ENCODE measurements around the gene LSS. TPM values are rescaled to one million over a fixed set of nuclear protein-coding genes. Genes with fewer than 3 reads are reported as not detected.

The LSS gene
- total RNA-seq, 1 experiment from 2014 or later, result 45.7 TPM

DNA sequence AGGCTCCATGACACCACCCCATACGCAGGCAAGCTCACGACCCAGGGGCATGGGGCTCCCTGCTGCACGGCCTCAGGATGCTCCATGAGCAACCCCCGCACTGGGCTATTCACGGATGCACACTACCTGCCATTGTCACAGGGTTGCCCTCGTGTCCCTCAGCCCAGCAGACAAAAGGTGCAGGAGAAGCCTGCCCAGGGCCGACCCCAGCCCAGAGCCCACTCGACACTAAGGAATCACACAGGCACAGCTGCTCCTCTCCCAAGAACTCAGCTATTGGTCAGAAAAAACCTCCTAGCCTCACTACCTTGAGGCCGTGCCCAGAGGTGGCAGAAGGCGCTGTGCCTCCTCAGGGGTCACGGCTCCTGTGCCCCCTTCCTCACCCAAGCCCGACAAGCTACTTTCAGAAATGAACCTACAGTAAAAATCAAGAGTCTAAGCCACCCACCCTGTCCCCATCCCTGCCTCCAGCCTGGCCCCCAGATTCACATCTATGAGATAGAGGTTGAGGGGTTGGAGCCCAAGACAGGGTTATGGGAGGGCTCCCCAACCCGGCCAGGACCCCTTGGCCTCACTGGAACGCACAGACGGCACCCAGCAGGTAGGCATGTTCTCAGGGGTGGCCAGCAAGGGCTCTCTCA, 38.0 kb downstream of the LSS start:
- no peaks in the 10 kb centered on the region for H3K27me3 ChIP-seq (ENCODE audit: low read length)
- ChIA-PET CTCF (interaction anchor here (1.1 kb wide), 1 partner anchor 217 kb away, joined by 5 read pairs; no protein-coding TSS in a partner anchor), POLR2A (ENCODE audit: unreplicated experiment) (no interaction called here)
- intact Hi-C loops (cut with micrococcal nuclease), result no loop called here
- H3K9ac ChIP-seq (ENCODE audit: low read length), result no peak overlapping the region
- H3K4me2 ChIP-seq (ENCODE audit: low read length), result no peak overlapping the region
- H3K9me2 ChIP-seq (replicated peaks; ENCODE audit: low read length), result no peaks in the 10 kb centered on the region
- no peaks in the 10 kb centered on the region for H3F3A ChIP-seq (ENCODE audit: low read length, unreplicated experiment)
- TF ChIP-seq, protein P1, sequence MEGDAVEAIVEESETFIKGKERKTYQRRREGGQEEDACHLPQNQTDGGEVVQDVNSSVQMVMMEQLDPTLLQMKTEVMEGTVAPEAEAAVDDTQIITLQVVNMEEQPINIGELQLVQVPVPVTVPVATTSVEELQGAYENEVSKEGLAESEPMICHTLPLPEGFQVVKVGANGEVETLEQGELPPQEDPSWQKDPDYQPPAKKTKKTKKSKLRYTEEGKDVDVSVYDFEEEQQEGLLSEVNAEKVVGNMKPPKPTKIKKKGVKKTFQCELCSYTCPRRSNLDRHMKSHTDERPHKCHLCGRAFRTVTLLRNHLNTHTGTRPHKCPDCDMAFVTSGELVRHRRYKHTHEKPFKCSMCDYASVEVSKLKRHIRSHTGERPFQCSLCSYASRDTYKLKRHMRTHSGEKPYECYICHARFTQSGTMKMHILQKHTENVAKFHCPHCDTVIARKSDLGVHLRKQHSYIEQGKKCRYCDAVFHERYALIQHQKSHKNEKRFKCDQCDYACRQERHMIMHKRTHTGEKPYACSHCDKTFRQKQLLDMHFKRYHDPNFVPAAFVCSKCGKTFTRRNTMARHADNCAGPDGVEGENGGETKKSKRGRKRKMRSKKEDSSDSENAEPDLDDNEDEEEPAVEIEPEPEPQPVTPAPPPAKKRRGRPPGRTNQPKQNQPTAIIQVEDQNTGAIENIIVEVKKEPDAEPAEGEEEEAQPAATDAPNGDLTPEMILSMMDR (conservative IDR thresholded peaks at IDR 0.05; ENCODE audit: low read depth, low read length), result no peak
- no peak for TF ChIP-seq EZH2 (IDR thresholded peaks at IDR 0.05; ENCODE audit: low read length, unreplicated experiment)
- TF ChIP-seq EZH2phosphoT487 (IDR thresholded peaks at IDR 0.05; ENCODE audit: borderline replicate concordance, low read length), result no peak
- H4K20me1 ChIP-seq (ENCODE audit: low read length), result no peaks in the 10 kb centered on the region
- peaks cover 4% of the 10 kb centered on the region; the same call in 1 of the 2 replicates for H3K36me3 ChIP-seq (ENCODE audit: low read depth, low read length)
- no peak overlapping the region for H3K4me3 ChIP-seq (ENCODE audit: low read length)
- H3K27ac ChIP-seq (ENCODE audit: low read length), result no peak overlapping the region
- no peak for DNase-seq
- BruUV-seq (replicated peaks), result TSS peak; percentile 26
- H3K4me1 ChIP-seq (ENCODE audit: insufficient read depth, low read length), result peaks cover 34% of the 10 kb centered on the region
- no peak overlapping the region for H2AFZ ChIP-seq (ENCODE audit: low read length)
- H3K79me2 ChIP-seq (ENCODE audit: low read length), result no peaks in the 10 kb centered on the region
- no peaks in the 10 kb centered on the region for H3K9me3 ChIP-seq (ENCODE audit: low read length)
- ATAC-seq, result no peak

DNA sequence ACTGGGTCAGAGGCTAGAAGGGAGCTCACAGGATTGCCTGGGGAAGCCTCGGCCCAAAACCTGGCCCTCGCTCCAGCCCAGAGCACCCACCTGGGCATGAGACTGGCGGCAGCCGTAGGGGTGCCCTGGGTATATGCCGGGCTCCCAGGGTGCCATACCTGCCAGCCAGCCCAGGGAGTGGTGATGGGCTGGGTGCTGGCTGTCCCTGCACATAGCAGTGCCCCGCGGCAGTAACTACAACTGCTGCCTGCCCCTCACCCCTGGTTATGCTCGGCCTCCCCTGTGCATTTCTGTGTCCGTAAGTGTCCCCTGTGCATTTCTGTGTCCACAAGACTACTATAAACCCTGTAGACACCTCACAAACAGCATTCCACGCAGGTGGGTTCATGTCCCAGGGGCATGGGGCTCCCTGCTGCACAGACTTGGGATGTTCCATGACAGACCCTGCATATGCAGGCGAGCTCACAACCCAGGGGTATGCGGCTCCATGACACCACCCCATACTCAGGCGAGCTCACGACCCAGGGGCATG, 38.5 kb downstream of the LSS start:
- DNase-seq (no peak), ATAC-seq (no peak)
- no TSS peak for BruUV-seq (replicated peaks)
- H4K20me1 ChIP-seq (ENCODE audit: low read length), result no peaks in the 10 kb centered on the region
- H3F3A ChIP-seq (ENCODE audit: low read length, unreplicated experiment), result no peaks in the 10 kb centered on the region
- H3K79me2 ChIP-seq (ENCODE audit: low read length), result no peaks in the 10 kb centered on the region
- H3K36me3 ChIP-seq (ENCODE audit: low read depth, low read length), result peaks cover 4% of the 10 kb centered on the region; the same call in 1 of the 2 replicates
- no peak overlapping the region for H2AFZ ChIP-seq (ENCODE audit: low read length)
- intact Hi-C loops (cut with micrococcal nuclease), result loop anchor here (2.0 kb wide), 1 partner anchor 43 kb away; no protein-coding TSS in a partner anchor
- no peak for TF ChIP-seq EZH2phosphoT487 (IDR thresholded peaks at IDR 0.05; ENCODE audit: borderline replicate concordance, low read length)
- TF ChIP-seq, protein P1 (conservative IDR thresholded peaks at IDR 0.05; ENCODE audit: low read depth, low read length), result no peak
- no peak for TF ChIP-seq EZH2 (IDR thresholded peaks at IDR 0.05; ENCODE audit: low read length, unreplicated experiment)
- no peak overlapping the region for H3K9ac ChIP-seq (ENCODE audit: low read length)
- H3K9me3 ChIP-seq (ENCODE audit: low read length), result no peaks in the 10 kb centered on the region
- H3K4me3 ChIP-seq (ENCODE audit: low read length), result no peak overlapping the region
- no peaks in the 10 kb centered on the region for H3K27me3 ChIP-seq (ENCODE audit: low read length)
- H3K27ac ChIP-seq (ENCODE audit: low read length), result no peak overlapping the region
- H3K4me1 ChIP-seq (ENCODE audit: insufficient read depth, low read length), result peaks cover 39% of the 10 kb centered on the region
- H3K4me2 ChIP-seq (ENCODE audit: low read length), result no peak overlapping the region
- ChIA-PET POLR2A (ENCODE audit: unreplicated experiment) (no interaction called here), CTCF (interaction anchor here (1.1 kb wide), 1 partner anchor 216 kb away, joined by 5 read pairs; no protein-coding TSS in a partner anchor)
- H3K9me2 ChIP-seq (replicated peaks; ENCODE audit: low read length), result no peaks in the 10 kb centered on the region
